ENCODE measurements around the gene VSIR. TPM values are rescaled to one million over a fixed set of nuclear protein-coding genes. Genes with fewer than 3 reads are reported as not detected.

The VSIR gene
- total and polyA plus RNA-seq, 9 of the 15 experiments (the other 6 are each of a cell fraction or from before 2014, with no cell fraction given) = 0.14 to 20.5 (median 9.3) TPM

GRCh38 chr10:71773221-71773971 lies at the start of gene VSIR (continued):
- TF ChIP-seq ZHX1 (conservative IDR thresholded peaks at IDR 0.05; ENCODE audit: low read length) (0 out of 2 replicates have a peak, but pooled peaks have one; percentile 51), KLF13 (tag; IDR thresholded peaks at IDR 0.05; ENCODE audit: borderline replicate concordance, low read depth) (peak; percentile 98), TAF1 (IDR thresholded peaks at IDR 0.05; ENCODE audit: control insufficient read depth, extremely low read depth, insufficient read depth, low read length, severe bottlenecking) (peak; percentile 68), KDM5B (IDR thresholded peaks at IDR 0.05; ENCODE audit: insufficient replicate concordance, low read depth, low read length) (peak; percentile 90), ERF (CRISPR knock-in tag; IDR thresholded peaks at IDR 0.05) (peak; percentile 34), ZBTB7A (IDR thresholded peaks at IDR 0.05; ENCODE audit: borderline replicate concordance, control insufficient read depth, low read depth, low read length) (peak; percentile 60; the same call in 1 of the 2 replicates), HMGN3 (IDR thresholded peaks at IDR 0.05; ENCODE audit: borderline replicate concordance, extremely low read depth, insufficient read length, low read depth, low read length) (peak; percentile 77), MAX (CRISPR knock-in tag; IDR thresholded peaks at IDR 0.05) (peak; percentile 54), CTCF (IDR thresholded peaks at IDR 0.05 in 2 of 3, conservative IDR thresholded peaks at IDR 0.05 in 1 of 3; ENCODE audit: insufficient read depth in 2 of 3, low read depth in 1 of 3, low read length in 3 of 3) (peak; percentile 93 to 97 (median 95)), GTF2E2 (tag; IDR thresholded peaks at IDR 0.05) (peak; percentile 73; the same call in 1 of the 2 replicates), ZNF592 (IDR thresholded peaks at IDR 0.05) (peak; percentile 34; the same call in 1 of the 2 replicates), ZBTB49 (CRISPR knock-in tag; IDR thresholded peaks at IDR 0.05; ENCODE audit: borderline replicate concordance) (no peak), XRCC5 (IDR thresholded peaks at IDR 0.05; ENCODE audit: low read depth, low read length) (peak; percentile 95; the same call in 1 of the 2 replicates)
